Naive thymus-derived CD8-positive, alpha-beta T cell (primary cell): Measurements from ENCODE around the gene DCDC2. TPM values are rescaled to one million over a fixed set of nuclear protein-coding genes. Genes with fewer than 3 reads are reported as not detected.
"Not testable (repeated sequence)": the region's sequence is repeated elsewhere in the genome, so short reads cannot be mapped to it uniquely, and the experiment has no call there.

Experiments
- ATAC-seq, 2 donors: fragments of 150-1000 bp; cut with Tn5 transposase in 1 of 2; sonication (Bioruptor Pico), chemical (Tn5 transposase) in 1 of 2; 1 replicate in 1 of 2; 2 replicates in 1 of 2; pipeline ENCODE4 v1.10.0; 2021; ENCODE audit warnings: mild to moderate bottlenecking in 2 of 2, moderate library complexity in 2 of 2
- POLR2A ChIA-PET: fragments of 350-600 bp; sonication (Branson Sonifier 250); formaldehyde crosslinking; loops from one replicate; lab custom pipeline; 2021; ENCODE audit warnings: antibody characterized with exemption; lab: Charles Lee
- DNase-seq, 10 donors: peaks; one replicate each; pipeline versions ENCODE4 v3.0.0 to v3.0.0-alpha.2; 2020 to 2022
- H3K27ac Mint-ChIP-seq, 10 donors: one replicate each; pipeline ENCODE4 v1.8.0; 2020 to 2022; ENCODE audit warnings: mild to moderate bottlenecking in 10 of 10, mixed read lengths in 10 of 10, moderate library complexity in 4 of 10, inconsistent platforms in 1 of 10
- H3K27me3 Mint-ChIP-seq, 5 donors: one replicate each; pipeline ENCODE4 v1.8.0; 2021 to 2022; ENCODE audit warnings: mixed read lengths in 5 of 5
- H3K36me3 Mint-ChIP-seq, 3 donors: one replicate each; pipeline ENCODE4 v1.8.0; 2020 to 2022; ENCODE audit warnings: mixed read lengths in 3 of 3, mild to moderate bottlenecking in 2 of 3, inconsistent platforms in 1 of 3
- H3K4me1 Mint-ChIP-seq, 4 donors: one replicate each; pipeline ENCODE4 v1.8.0; 2021 to 2022; ENCODE audit warnings: mixed read lengths in 4 of 4
- H3K4me3 Mint-ChIP-seq, 10 donors: one replicate each; pipeline ENCODE4 v1.8.0; 2020 to 2022; ENCODE audit warnings: mild to moderate bottlenecking in 10 of 10, mixed read lengths in 10 of 10, moderate library complexity in 6 of 10, inconsistent platforms in 1 of 10
- H3K9me3 Mint-ChIP-seq, 9 donors: one replicate each; pipeline ENCODE4 v1.8.0; 2020 to 2022; ENCODE audit warnings: mixed read lengths in 9 of 9, mild to moderate bottlenecking in 3 of 9, inconsistent platforms in 1 of 9, moderate library complexity in 1 of 9
- polyA plus RNA-seq, 3 donors: library from polyadenylated mRNA; unstranded; fragments of 300-500 nt; fragmentation: Illumina TruSeq; gene quantifications; one replicate each; pipeline ENCODE4 v1.2.3, GENCODE V29; 2021
- total RNA-seq, 8 experiments: library from RNA in 2 of 8; stranded (reverse) in 2 of 8; gene quantifications; one replicate each; pipeline ENCODE4 v1.2.3 and lab custom pipeline; 2021 to 2026

DCDC2 gene
- total and polyA plus RNA-seq, 5 experiments from 2014 or later: not detected

GRCh38 chr6:24273096-24273870, 84.6 kb downstream of the DCDC2 start:
- POLR2A ChIA-PET: no interaction called here
- H3K9me3 Mint-ChIP-seq: no peaks in the 10 kb centered on the region
- no peak overlapping the region for H3K27ac Mint-ChIP-seq
- ATAC-seq: no peak
- peaks cover 2 to 12% (median 6%) of the 10 kb centered on the region in 5 donors for H3K27me3 Mint-ChIP-seq
- H3K4me1 Mint-ChIP-seq: no peaks in the 10 kb centered on the region
- no peaks in the 10 kb centered on the region for H3K36me3 Mint-ChIP-seq
- no peak for DNase-seq
- H3K4me3 Mint-ChIP-seq: no peak overlapping the region

GRCh38 chr6:24272553-24272952, 85.3 kb downstream of the DCDC2 start:
- Mint-ChIP-seq H3K4me3 (no peak overlapping the region), H3K36me3 (no peaks in the 10 kb centered on the region), H3K4me1 (no peaks in the 10 kb centered on the region), H3K9me3 (no peaks in the 10 kb centered on the region), H3K27me3 (peaks cover 2 to 6% (median 5%) of the 10 kb centered on the region in 5 donors), H3K27ac (no peak overlapping the region)
- POLR2A ChIA-PET: no interaction called here
- ATAC-seq (no peak), DNase-seq (no peak)

GRCh38 chr6:24272148-24272547, 85.7 kb downstream of the DCDC2 start:
- Mint-ChIP-seq H3K4me1 (no peaks in the 10 kb centered on the region), H3K36me3 (no peaks in the 10 kb centered on the region), H3K9me3 (no peaks in the 10 kb centered on the region), H3K27ac (no peak overlapping the region), H3K27me3 (peaks cover under 1 to 6% (median 2%) of the 10 kb centered on the region in 5 donors), H3K4me3 (no peak overlapping the region)
- POLR2A ChIA-PET: no interaction called here
- no peak for ATAC-seq
- DNase-seq: no peak

GRCh38 chr6:24270011-24270410, 87.8 kb downstream of the DCDC2 start:
- POLR2A ChIA-PET: no interaction called here
- no peaks in the 10 kb centered on the region for H3K4me1 Mint-ChIP-seq
- H3K27me3 Mint-ChIP-seq: peaks cover 0 to 13% (median 3%) of the 10 kb centered on the region in 5 donors
- no peak overlapping the region for H3K4me3 Mint-ChIP-seq
- ATAC-seq (no peak), DNase-seq (no peak)
- H3K27ac Mint-ChIP-seq: no peak overlapping the region
- no peaks in the 10 kb centered on the region for H3K9me3 Mint-ChIP-seq
- H3K36me3 Mint-ChIP-seq: no peaks in the 10 kb centered on the region

- ATAC-seq, H3K4me3 Mint-ChIP-seq, H3K4me1 Mint-ChIP-seq, H3K36me3 Mint-ChIP-seq, H3K9me3 Mint-ChIP-seq, H3K27ac Mint-ChIP-seq, POLR2A ChIA-PET, DNase-seq: not testable (repeated sequence)
- peaks cover 18 to 49% (median 35%) of the 10 kb centered on the region in 5 donors for H3K27me3 Mint-ChIP-seq
Measured at GRCh38 chr6:24258214-24258613, 99.6 kb downstream of the DCDC2 start.

GRCh38 chr6:24257282-24257681, 100.6 kb downstream of the DCDC2 start:
- Mint-ChIP-seq H3K27ac (no peak overlapping the region), H3K9me3 (peaks cover 4 to 10% (median 6%) of the 10 kb centered on the region in 9 donors), H3K36me3 (peaks cover 0 to 5% (median 5%) of the 10 kb centered on the region in 3 donors), H3K4me3 (no peak overlapping the region), H3K27me3 (peaks cover 17 to 42% (median 26%) of the 10 kb centered on the region in 5 donors), H3K4me1 (no peaks in the 10 kb centered on the region)
- DNase-seq: no peak
- ATAC-seq: no peak
- POLR2A ChIA-PET: no interaction called here

GRCh38 chr6:24255676-24256075, 102.2 kb downstream of the DCDC2 start:
- Mint-ChIP-seq H3K36me3 (peaks cover 0 to 7% (median 5%) of the 10 kb centered on the region in 3 donors), H3K4me3 (no peak overlapping the region), H3K9me3 (peaks cover 4 to 11% (median 7%) of the 10 kb centered on the region in 9 donors), H3K27ac (no peak overlapping the region), H3K4me1 (no peaks in the 10 kb centered on the region), H3K27me3 (peaks cover 10 to 30% (median 18%) of the 10 kb centered on the region in 5 donors)
- POLR2A ChIA-PET: no interaction called here
- ATAC-seq (no peak), DNase-seq (no peak)

- H3K36me3 Mint-ChIP-seq: peaks cover 0 to 7% (median 5%) of the 10 kb centered on the region in 3 donors
- no peak for DNase-seq
- H3K9me3 Mint-ChIP-seq: peaks cover 4 to 11% (median 7%) of the 10 kb centered on the region in 9 donors
- no peak overlapping the region for H3K4me3 Mint-ChIP-seq
- H3K27me3 Mint-ChIP-seq: peaks cover 6 to 23% (median 17%) of the 10 kb centered on the region in 5 donors
- ATAC-seq: no peak
- POLR2A ChIA-PET: no interaction called here
- H3K27ac Mint-ChIP-seq: no peak overlapping the region
- H3K4me1 Mint-ChIP-seq: no peaks in the 10 kb centered on the region
Measured at GRCh38 chr6:24253360-24253759, 104.5 kb downstream of the DCDC2 start.

- Mint-ChIP-seq H3K36me3 (peaks cover 0 to 7% (median 5%) of the 10 kb centered on the region in 3 donors), H3K4me3 (no peak overlapping the region), H3K9me3 (peaks cover 4 to 11% (median 7%) of the 10 kb centered on the region in 9 donors), H3K27ac (no peak overlapping the region), H3K4me1 (no peaks in the 10 kb centered on the region), H3K27me3 (peaks cover 0 to 18% (median 12%) of the 10 kb centered on the region in 5 donors)
- POLR2A ChIA-PET: no interaction called here
- ATAC-seq: no peak
- no peak for DNase-seq
Measured at GRCh38 chr6:24252280-24252679, 105.6 kb downstream of the DCDC2 start.

- Mint-ChIP-seq H3K27me3 (peaks cover 0 to 15% (median 9%) of the 10 kb centered on the region in 5 donors), H3K9me3 (peaks cover 4 to 11% (median 7%) of the 10 kb centered on the region in 9 donors), H3K4me3 (no peak overlapping the region), H3K27ac (no peak overlapping the region), H3K4me1 (no peaks in the 10 kb centered on the region), H3K36me3 (peaks cover 0 to 7% (median 5%) of the 10 kb centered on the region in 3 donors)
- DNase-seq (no peak), ATAC-seq (no peak)
- POLR2A ChIA-PET: no interaction called here
Measured at GRCh38 chr6:24251339-24251738, 106.5 kb downstream of the DCDC2 start.

- Mint-ChIP-seq H3K4me3 (no peak overlapping the region), H3K4me1 (no peaks in the 10 kb centered on the region), H3K36me3 (peaks cover 0 to 7% (median 5%) of the 10 kb centered on the region in 3 donors), H3K9me3 (peaks cover 2 to 13% (median 7%) of the 10 kb centered on the region in 9 donors), H3K27ac (no peak overlapping the region), H3K27me3 (peaks cover 2 to 19% (median 14%) of the 10 kb centered on the region in 5 donors)
- no peak for DNase-seq
- ATAC-seq: no peak
- POLR2A ChIA-PET: no interaction called here
Measured at GRCh38 chr6:24249926-24250325, 107.9 kb downstream of the DCDC2 start.

- no peak overlapping the region for H3K4me3 Mint-ChIP-seq
- peaks cover 3 to 33% (median 15%) of the 10 kb centered on the region in 5 donors for H3K27me3 Mint-ChIP-seq
- no peaks in the 10 kb centered on the region for H3K4me1 Mint-ChIP-seq
- POLR2A ChIA-PET: no interaction called here
- DNase-seq: no peak
- no peak for ATAC-seq
- H3K36me3 Mint-ChIP-seq: no peaks in the 10 kb centered on the region
- H3K9me3 Mint-ChIP-seq: peaks cover 0 to 4% (median 0%) of the 10 kb centered on the region in 9 donors
- no peak overlapping the region for H3K27ac Mint-ChIP-seq
Measured at GRCh38 chr6:24245275-24245674, 112.6 kb downstream of the DCDC2 start.

- DNase-seq: no peak
- Mint-ChIP-seq H3K27me3 (peaks cover 5 to 26% (median 11%) of the 10 kb centered on the region in 5 donors), H3K4me1 (no peaks in the 10 kb centered on the region), H3K27ac (no peak overlapping the region), H3K36me3 (no peaks in the 10 kb centered on the region), H3K4me3 (no peak overlapping the region), H3K9me3 (peaks cover 0 to 4% (median 0%) of the 10 kb centered on the region in 9 donors)
- POLR2A ChIA-PET: no interaction called here
- ATAC-seq: no peak
Measured at GRCh38 chr6:24242924-24243323, 114.9 kb downstream of the DCDC2 start.
